ENCODE results near the gene ATP1A4. TPM values are rescaled to one million over a fixed set of nuclear protein-coding genes. Genes with fewer than 3 reads are reported as not detected.

The ATP1A4 gene
- total RNA-seq, 4 donors from 2014 or later, result 0.57 TPM; not detected in 3

- H3K36me3 ChIP-seq, result no peaks in the 10 kb centered on the region
- H3K27me3 ChIP-seq, result no peaks in the 10 kb centered on the region
- no peak overlapping the region for H3K27ac ChIP-seq
Measured at GRCh38 chr1:160137216-160137862, 14.1 kb upstream of the ATP1A4 start.

GRCh38 chr1:160139840-160140239 is 11.6 kb upstream of the ATP1A4 start:
- H3K27me3 ChIP-seq, result no peaks in the 10 kb centered on the region
- TF ChIP-seq CTCF (IDR thresholded peaks at IDR 0.05) (no peak), POLR2A (IDR thresholded peaks at IDR 0.05) (no peak)
- H3K4me1 ChIP-seq, result no peaks in the 10 kb centered on the region
- H3K9me3 ChIP-seq, result no peaks in the 10 kb centered on the region
- no peak overlapping the region for H3K4me3 ChIP-seq
- H3K36me3 ChIP-seq, result no peaks in the 10 kb centered on the region
- no peak overlapping the region for H3K27ac ChIP-seq
- DNase-seq, result no peak

More at GRCh38 chr1:160137216-160137862, 14.1 kb upstream of the ATP1A4 start:
- H3K9me3 ChIP-seq, result no peaks in the 10 kb centered on the region
- no peak for TF ChIP-seq POLR2A (IDR thresholded peaks at IDR 0.05)
- TF ChIP-seq CTCF (IDR thresholded peaks at IDR 0.05), result no peak
- no peaks in the 10 kb centered on the region for H3K4me1 ChIP-seq
- no peak for DNase-seq
- H3K4me3 ChIP-seq, result no peak overlapping the region

GRCh38 chr1:160143695-160144094 is 7.7 kb upstream of the ATP1A4 start:
- Histone ChIP-seq H3K27ac (no peak overlapping the region), H3K9me3 (no peaks in the 10 kb centered on the region), H3K36me3 (no peaks in the 10 kb centered on the region), H3K4me1 (no peaks in the 10 kb centered on the region), H3K27me3 (no peaks in the 10 kb centered on the region), H3K4me3 (no peak overlapping the region)
- no peak for DNase-seq
- TF ChIP-seq POLR2A (IDR thresholded peaks at IDR 0.05), result no peak
- TF ChIP-seq CTCF (IDR thresholded peaks at IDR 0.05), result no peak

GRCh38 chr1:160144921-160145320 is 6.5 kb upstream of the ATP1A4 start:
- no peaks in the 10 kb centered on the region for H3K4me1 ChIP-seq
- no peak for TF ChIP-seq CTCF (IDR thresholded peaks at IDR 0.05)
- TF ChIP-seq POLR2A (IDR thresholded peaks at IDR 0.05), result no peak
- no peak overlapping the region for H3K27ac ChIP-seq
- peak in 1 of 3 donors; percentile 2 for DNase-seq
- no peaks in the 10 kb centered on the region for H3K36me3 ChIP-seq
- H3K9me3 ChIP-seq, result no peaks in the 10 kb centered on the region
- no peaks in the 10 kb centered on the region for H3K27me3 ChIP-seq
- no peak overlapping the region for H3K4me3 ChIP-seq

GRCh38 chr1:160146107-160146506 is 5.3 kb upstream of the ATP1A4 start:
- H3K27ac ChIP-seq, result no peak overlapping the region
- DNase-seq, result no peak
- no peaks in the 10 kb centered on the region for H3K9me3 ChIP-seq
- no peak overlapping the region for H3K4me3 ChIP-seq
- H3K36me3 ChIP-seq, result no peaks in the 10 kb centered on the region
- H3K27me3 ChIP-seq, result no peaks in the 10 kb centered on the region
- H3K4me1 ChIP-seq, result no peaks in the 10 kb centered on the region
- no peak for TF ChIP-seq CTCF (IDR thresholded peaks at IDR 0.05)
- TF ChIP-seq POLR2A (IDR thresholded peaks at IDR 0.05), result no peak
